COLO829 (cell line): ENCODE results near the gene SKIC8.

Experiments
- DNase-seq: peaks from one replicate; pipeline ENCODE4 v3.0.0; 2012; ENCODE audit warnings: low spot score

Gene SKIC8

DNA sequence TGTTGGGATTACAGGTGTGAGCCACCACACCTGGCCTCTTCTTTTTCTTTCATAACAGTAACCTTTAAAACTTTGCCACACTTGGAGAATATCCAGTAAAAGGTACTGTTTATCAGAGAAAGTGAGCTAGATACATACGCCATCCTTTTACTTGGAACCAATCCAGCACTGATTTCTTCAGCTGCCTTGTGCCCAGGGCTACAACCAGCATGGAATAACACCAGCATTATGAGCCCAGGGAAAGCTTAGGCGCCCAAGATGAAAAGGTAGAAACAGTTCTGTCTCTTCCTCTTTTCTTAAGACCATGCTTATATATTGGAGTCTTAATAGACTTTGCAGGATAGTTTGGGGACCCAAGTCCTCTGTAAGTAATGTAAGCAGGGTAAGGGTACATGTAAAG is 8.4 kb downstream of the SKIC8 start:
- DNase-seq: no peak

DNA sequence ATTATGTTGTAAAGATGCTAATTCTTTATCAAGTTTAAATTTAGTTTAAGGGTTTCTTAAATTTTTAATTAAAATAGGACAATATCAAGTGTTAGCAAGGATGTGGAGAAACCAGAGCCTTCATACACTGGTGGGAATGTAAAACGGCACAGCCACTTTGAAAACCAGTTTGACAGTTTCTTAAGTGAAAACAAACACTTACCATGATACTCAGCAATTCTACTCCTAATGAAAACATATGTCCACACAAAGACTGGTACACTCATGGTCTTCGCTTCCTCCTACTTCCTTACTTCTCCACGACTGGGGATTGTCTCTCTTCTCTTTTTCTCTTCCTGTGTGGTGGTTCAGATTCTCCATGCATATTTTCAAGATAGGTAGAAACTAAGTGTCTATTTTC is 9.2 kb downstream of the SKIC8 start:
- no peak for DNase-seq

DNA sequence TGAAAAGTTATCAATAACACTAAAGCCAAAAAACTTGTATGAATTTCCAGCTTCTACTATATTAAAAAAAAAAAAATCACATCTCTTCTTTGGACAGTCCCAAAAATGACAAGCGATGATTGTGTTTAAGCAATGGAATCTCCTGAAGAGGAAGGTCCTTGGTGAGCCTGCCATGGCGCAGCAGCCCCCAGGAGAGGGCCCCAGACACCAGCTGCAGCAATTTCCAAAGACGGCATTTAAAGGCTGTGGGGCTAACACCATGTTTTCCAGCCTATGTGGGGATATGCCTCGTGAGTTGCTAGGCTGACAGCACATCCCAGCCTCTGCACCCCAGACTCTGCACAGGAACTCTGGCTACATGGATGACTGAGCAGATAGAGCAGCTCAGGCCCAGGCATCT is 14.7 kb downstream of the SKIC8 start:
- DNase-seq: no peak

DNA sequence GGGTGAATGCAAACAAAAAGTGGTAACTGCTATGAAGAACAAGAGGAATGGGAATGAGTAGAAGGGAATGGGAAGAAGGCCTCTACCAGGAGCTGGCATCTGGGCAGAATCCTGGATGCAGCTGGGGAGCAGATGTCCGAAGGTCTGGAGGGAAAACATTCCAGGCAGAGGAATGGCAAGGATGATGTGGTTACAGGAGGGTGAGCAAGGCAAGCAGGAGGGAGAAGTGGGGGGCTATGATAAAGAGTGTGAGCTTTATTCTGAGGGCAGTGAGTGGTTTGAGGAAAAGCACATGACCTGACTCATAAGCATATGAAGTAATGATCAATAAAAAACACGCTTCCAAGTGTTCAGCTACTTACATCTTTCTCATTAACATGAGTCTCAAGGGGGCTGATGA is 17.1 kb downstream of the SKIC8 start:
- DNase-seq: no peak

DNA sequence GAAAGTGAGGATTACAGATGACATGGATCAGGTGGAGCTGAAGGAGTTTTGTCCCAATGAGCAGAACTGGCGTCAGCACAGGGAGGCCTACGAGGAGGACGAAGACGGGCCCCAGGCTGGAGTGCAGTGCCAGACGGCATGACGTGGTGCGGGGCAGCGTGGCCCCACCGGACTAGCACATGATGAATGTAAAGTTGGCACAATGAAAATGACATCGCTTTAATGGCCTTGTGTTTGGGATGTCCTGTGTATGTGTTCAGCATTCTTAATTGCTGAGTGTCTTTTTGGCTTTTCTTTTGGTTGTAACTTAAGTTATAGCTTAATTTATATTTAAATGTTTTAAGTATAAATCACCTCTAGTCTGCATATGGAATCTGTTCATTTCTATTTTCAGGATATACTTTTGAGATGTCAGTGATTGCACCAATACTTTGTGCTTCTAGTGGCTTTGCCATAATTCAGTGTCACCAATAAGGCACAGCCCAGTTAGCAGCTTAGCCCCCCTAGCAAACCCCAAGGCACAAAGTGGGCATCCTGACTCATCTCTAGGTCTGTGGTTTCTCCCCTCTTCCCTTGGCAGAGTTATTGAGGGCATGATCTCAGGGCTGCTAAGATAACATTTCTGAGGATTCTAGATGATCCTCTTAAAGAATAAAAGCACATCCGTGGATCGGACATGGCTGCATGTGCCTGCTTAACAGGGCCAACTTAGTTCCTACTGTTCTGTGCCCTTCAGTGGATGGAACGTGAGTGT is 18.9 kb downstream of the SKIC8 start:
- DNase-seq: no peak

DNA sequence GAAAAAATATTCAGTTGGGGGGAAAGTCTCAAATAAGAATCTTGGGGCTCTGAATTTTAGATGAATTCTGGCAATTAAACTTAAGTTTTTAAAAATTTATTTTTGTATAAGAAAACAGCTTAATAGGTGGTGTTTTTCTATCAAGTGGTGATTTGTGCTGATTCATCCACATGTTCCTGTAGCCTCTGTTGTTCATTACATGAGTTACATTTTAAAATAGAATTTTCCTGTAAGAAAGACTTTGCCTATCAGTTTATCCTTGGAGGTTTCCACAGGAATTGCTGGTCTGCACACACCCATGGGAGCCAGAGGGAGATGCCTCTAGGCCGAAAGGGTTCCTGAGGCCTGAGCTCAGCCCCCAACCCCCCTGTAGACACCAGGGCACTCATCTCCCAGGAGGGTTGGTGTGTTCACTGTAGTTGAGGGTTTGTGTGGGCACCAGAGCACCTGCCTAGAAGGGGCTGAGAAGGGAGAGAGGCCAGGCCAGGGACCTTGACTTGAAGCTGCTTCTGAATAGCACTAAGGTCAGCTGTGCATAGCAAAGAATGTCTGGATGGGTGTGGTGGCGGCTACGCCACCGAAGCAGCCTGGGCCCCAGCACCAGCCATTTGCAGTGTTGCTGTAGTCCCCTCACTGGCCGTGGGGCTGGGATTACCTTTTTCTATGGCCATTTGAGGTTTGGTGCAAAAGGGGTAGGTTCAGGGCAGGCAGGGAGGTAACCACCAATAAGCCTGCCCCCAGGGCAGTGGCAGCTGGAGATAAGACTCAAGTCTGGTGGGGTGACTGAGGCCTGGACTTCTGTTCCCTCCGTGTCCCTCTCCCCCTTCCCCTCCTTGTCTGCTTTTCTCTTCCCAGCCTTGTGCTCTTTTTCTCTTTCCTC is 23.1 kb downstream of the SKIC8 start:
- no peak for DNase-seq

DNA sequence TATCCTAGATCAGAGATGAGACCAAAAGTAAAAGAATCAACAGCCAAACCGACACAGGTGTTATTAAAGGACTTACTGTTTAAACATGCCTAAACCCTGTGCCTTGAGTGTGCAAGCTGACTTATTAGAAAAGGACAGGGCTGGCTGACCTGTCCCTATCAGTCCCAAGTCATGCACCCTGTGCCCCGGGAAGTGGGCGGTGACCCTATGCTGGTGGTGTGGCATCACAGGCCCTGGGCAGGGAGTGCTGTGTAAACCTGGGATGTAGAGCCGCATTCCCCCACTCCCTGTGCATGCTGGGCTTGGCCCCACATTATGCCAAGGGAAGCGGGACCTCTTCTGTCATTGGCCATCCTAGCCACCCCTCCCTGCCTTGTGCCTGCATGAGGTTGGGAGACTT is 24.4 kb downstream of the SKIC8 start:
- DNase-seq: no peak

DNA sequence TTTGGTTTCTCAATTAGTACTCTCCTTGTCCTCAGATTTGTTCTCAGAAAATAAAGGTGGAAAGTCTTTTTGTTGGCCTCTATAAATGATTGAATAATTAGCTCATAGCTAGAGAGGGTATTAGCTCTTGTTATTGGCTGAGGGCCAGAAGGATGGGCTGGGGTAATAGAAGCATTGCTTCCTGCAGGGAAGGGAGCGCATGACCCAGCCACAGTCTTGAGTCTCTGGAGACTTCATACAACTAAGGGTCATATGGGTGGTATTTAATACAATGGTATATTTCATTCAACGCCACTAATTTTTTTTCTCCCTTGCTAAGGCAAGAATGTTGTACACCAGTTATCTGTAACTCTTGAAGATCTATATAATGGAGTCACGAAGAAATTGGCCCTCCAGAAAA is 26.6 kb downstream of the SKIC8 start:
- DNase-seq: peak; percentile 79

DNA sequence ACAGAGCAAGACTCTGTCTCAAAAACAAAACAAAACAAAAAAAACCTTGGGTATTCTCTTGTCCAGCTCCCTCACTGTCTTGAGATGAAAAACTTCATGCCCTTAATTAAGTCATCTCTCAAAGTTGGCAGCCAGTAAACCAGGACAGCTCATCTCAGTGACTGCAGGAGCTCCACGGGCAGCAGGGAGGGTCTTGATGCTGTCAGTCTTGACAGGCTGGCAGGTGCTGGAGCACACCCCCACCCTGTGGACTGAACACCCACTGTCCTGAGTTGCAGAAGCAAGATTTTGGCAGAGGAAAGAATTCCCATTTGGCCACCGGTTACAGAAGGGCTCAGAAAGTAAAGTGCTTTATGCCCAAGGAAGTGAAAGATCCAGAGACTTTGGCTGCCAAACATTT is 27.1 kb downstream of the SKIC8 start:
- no peak for DNase-seq

DNA sequence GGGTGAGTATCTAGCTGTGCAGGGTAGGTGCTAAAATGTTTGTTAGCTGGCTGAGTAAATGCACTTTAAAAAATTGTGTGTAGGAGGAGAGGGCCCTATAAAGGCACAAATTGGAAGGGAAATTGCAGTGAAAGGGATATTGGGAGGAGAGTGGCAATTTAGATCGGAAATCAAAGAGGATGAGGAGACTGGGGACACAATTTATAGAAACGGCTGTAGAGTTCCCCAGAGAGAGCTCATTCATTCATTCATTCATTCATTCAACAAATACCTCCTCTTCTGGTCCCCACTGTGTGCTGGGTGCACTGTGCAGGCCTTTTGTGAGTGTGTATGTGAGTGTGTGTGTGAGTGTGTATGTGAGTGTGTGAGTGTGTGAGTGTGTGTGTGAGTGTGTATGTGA is 32.6 kb downstream of the SKIC8 start:
- no peak for DNase-seq

DNA sequence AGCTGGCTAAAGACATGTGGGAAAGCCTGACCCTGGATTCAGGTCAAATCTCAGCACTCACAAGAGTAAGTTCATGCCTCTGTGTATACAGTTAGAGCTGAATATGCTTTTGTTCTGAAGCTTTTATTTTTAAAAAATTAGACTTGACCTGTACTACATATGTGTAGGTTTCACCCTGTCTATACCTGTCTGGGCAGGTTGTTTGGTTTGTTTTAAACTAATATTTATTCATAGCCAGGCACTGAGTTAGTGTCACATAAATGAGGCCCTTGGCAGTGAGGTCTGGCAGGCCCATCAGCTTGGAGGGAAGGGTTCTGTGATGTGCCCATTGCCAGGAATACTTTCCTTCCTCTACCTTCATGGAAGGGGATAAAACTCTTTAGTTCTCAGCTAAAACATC is 33.2 kb downstream of the SKIC8 start:
- DNase-seq: no peak

DNA sequence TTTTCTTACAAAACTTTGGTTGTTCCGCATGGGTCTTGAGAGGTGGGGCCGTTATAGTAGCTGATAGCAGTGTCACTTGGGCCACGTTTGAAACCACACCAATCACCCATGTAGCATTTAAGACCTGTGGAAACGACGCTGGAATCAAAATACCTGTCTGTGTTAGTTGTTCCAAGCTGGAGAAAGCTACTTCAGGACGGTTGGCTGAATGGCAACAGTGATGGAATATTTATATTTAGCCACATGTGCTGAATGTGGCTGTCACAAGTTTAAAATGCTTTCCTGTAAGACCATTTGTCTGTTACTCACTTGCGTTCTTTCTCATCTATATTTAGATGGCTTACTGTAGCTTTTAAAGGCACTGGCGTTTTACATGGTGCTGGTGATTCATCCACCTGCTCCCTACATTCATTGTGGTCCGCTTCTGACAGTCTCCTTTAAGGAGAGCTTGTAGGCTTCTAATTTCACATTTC is 33.6 kb downstream of the SKIC8 start:
- DNase-seq: peak; percentile 12

DNA sequence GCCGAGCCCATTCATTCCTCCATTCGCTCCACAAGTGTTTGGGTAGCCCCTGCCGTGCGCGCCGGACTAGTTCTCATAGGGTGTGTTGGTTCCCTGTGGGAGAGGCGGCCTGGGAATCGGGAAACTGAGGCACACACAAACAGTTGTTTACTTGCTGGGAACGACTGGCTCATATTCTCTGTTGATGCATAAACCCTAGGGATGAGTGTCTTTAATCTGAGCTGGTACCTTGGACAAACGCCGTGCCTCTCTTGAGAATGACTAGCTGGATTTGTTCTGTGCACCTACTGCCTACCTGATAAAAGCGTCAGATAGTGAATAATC is 34.3 kb downstream of the SKIC8 start:
- DNase-seq: no peak

DNA sequence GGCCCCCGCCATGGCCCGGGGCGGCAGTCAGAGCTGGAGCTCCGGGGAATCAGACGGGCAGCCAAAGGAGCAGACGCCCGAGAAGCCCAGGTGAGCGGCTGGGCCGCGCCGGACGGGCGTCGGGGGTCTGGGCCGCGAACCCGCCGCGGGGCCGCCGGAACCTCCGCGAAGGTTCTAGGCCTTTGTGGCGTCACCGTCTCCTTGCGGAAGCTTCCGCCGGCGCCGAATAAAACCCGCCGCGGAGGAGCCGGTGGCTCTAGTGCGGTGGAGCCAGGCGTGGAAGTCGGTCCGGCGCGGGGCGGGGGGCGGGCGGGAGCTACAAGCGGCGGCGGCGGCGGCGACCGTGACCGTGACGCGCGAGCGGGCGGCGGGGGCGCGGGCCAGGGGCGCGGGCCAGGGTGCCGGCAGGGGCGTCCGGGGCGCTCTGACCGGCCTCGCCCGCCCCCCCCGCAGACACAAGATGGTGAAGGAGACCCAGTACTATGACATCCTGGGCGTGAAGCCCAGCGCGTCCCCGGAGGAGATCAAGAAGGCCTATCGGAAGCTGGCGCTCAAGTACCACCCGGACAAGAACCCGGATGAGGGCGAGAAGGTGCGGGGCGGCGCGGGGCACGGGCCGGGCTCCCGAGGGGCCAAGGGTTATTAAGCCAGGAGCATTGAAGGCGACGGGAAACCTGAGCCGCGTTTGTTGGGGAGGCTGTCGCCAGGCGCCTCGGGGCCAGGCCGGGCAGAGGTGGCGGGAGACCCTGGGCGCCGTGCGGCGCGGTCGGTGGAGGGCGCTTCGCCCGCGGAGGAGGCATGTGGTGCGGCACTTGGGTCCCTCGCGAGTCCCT is 34.9 kb downstream of the SKIC8 start, which contains the start of gene DNAJA4:
Gene DNAJA4, plus strand, starts transcription at position 259 of the 833 bp plus-strand sequence. Its CDS starts 202 bp downstream, at position 461.
- no peak for DNase-seq

DNA sequence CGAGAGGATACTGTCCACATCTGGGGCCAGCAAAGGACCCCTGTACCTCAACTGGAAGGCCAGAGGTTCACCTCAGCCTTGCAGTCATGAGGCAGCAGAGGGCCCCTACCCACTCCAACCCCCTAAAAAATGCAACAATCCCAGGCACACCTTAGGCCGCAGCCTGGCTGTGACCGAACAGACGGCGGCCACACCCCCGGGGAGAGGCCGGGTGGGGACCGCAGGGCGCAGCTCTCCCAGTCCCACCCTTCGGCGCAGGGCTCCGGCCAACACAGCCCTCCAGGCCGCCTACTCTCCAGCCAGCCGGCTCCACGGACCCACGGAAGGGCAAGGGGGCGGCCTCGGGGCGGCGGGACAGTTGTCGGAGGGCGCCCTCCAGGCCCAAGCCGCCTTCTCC is 35.5 kb downstream of the SKIC8 start:
- no peak for DNase-seq

DNA sequence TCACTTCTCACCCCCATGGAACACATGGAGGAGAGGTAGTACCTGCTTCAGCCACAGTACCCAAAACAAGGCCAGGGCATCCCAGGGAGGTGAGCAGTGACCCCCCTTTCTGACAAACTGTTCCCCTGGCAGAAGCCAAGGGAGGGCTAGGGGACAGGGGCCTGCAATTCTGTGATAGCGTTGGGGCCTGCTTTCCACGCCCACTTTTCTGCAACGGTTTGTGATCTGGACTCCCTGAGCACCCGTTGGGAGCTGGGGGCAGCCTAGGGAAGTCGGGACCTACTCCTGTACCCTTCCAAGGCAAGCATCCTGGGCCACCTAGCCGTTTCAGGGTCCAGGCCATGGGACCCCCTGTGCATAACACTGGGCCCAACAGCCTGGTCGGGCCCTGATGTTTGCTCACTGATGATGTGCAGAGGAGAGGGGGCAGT is 36.0 kb downstream of the SKIC8 start:
- no peak for DNase-seq

DNA sequence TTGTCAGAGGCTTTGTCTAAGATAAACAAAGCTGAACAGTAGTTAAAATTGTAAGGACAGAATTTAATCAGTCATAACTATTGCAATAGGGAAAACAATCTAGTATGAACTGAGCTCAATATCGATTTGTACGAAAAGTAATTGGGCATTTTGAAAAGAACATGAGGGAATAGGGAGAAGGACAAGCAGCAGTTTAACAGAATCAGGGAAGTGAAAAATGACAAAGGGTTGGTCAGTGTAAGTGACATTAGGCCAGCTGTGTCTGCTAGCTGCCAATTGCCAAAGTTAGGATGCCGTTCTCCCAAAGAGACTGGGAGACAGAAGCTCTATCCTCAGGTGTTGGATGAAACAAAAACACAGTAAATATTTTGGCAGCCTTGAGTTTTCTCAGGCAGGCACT is 38.3 kb downstream of the SKIC8 start:
- no peak for DNase-seq

DNA sequence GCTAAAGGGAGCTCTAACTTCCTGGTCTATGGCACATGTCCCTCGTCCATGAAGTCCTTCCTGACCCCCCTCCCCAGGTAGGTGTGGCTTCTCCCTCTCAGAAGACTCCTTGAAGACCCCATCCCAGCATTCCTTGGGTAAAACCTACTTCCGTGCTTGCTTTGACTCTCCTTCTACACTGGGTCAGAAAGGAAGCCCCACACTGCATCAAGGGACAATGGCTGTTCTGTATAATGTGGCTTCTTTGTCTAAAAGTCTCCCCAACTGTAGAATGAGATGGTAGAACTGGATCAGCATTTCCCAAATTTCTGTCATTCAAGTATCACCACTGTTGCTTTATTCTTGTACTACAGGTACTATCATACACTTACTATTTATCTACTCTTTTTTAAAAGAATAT is 38.9 kb downstream of the SKIC8 start:
- no peak for DNase-seq

DNA sequence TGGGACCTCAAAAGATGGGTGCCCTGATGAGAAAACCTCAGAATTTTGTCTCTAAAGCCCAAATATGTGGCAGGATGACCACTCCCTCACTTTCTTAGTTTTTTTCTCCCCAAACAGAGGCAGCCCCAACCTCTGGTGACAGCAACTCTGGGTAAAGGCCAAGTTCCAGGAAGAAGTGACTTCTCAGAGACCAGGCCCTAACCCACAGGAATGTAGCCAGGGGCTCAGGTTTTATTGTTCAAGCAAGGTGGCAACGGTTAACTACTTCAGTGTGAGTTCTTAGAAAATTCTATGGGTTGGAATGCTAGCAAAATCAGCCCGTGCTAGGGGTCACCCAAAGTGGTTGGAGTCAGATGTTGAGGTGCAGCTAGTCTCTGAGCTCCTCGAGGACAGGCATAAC is 40.2 kb downstream of the SKIC8 start:
- DNase-seq: no peak

DNA sequence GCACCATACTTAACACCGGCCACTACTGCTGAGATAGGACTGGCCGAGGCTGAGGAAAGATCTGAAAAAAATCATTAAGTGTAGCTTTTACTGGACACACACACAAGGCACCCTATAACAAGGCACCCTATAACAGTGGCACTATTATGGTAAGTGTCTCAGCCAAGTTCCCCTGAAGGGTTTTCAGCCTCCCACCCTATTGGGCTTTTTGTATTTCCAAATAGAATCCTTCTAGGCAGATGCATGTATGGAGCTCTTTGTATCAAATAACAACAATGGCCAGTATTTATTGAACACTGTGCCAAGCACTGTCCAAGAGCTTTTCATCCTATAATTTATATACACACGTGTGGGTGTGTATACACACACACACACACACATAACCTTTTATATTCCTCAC is 41.7 kb downstream of the SKIC8 start:
- peak; percentile 82 for DNase-seq

DNA sequence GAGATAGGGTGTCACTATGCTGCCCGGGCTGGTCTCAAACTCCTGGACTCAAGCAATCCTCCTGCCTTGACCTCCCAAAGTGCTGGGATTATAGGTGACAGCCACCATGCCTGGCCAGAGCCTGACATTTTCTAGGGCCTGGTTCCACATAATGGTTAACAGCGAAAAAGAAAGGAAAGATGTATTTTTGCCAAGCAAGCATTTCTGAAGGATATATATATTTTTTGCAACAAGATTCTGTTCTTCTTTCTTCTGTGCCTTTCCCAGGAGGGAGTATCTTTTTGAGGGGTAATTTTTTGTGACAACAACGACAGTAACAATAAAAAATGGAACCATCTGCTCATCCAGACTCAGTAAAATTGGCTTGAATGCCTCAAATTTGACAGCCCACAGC is 43.4 kb downstream of the SKIC8 start:
- no peak for DNase-seq

DNA sequence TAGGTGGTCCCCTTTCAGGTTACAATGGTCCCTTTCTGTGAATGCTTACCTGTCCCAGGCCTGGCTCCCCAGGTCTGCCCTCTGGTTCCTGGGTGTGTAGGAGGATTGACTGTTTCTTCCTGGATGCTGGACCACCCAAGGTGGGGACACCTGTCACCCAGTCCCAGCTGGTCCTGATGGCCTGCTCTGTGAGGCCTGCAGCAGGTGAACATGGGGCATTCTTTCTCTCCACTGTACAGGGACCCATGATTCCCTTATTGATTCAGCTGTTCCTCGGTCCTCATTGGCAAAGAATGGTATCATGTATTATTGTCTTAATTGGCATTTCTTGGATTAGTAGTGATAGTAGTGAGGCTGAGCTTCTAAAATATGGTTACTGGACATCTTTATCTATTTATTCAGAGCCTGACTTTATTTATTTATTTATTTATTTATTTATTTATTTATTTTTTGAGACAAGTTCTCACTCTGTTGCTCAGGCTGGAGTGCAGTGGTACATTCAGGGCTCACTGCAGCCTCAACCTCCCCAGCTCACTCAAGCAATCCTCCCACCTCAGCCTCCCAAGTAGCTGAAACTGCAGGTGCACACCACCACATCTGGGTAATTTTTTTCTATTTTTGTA is 43.9 kb downstream of the SKIC8 start:
- DNase-seq: no peak
